ENCODE data around the gene CPM. TPM values are rescaled to one million over a fixed set of nuclear protein-coding genes. Genes with fewer than 3 reads are reported as not detected.

Gene CPM
- total RNA-seq, 1 experiment from 2014 or later: 0.96 TPM

GRCh38 chr12:68959891-68960464 is 27.0 kb upstream of the CPM start (continued):
- TF ChIP-seq TCF7 (CRISPR knock-in tag; IDR thresholded peaks at IDR 0.05; ENCODE audit: low read depth) (no peak), ZNF396 (CRISPR knock-in tag; IDR thresholded peaks at IDR 0.05; ENCODE audit: borderline replicate concordance) (no peak), CREB1 (CRISPR knock-in tag; IDR thresholded peaks at IDR 0.05) (no peak), ESRRA (CRISPR knock-in tag; IDR thresholded peaks at IDR 0.05; ENCODE audit: borderline replicate concordance) (no peak), GABPB1 (CRISPR knock-in tag; IDR thresholded peaks at IDR 0.05) (no peak), RELA (CRISPR knock-in tag; IDR thresholded peaks at IDR 0.05; ENCODE audit: borderline replicate concordance) (no peak), ELF4 (CRISPR knock-in tag; IDR thresholded peaks at IDR 0.05; ENCODE audit: low read depth) (no peak), FOXJ3 (CRISPR knock-in tag; IDR thresholded peaks at IDR 0.05; ENCODE audit: borderline replicate concordance) (no peak), ZNF512 (CRISPR knock-in tag; IDR thresholded peaks at IDR 0.05; ENCODE audit: borderline replicate concordance) (no peak)
- TF ChIP-seq, protein P1, sequence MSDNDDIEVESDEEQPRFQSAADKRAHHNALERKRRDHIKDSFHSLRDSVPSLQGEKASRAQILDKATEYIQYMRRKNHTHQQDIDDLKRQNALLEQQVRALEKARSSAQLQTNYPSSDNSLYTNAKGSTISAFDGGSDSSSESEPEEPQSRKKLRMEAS (CRISPR knock-in tag; IDR thresholded peaks at IDR 0.05): no peak

- Mint-ChIP-seq H3K4me1 (peaks cover 12% of the 10 kb centered on the region), H3K27ac (no peak overlapping the region), H3K36me3 (peaks cover 4% of the 10 kb centered on the region), H3K27me3 (ENCODE audit: low read depth) (no peaks in the 10 kb centered on the region), H3K9me3 (peaks cover 20% of the 10 kb centered on the region), H3K4me3 (no peak overlapping the region)
- no peak for ATAC-seq
- DNase-seq (ENCODE audit: low spot score): no peak
- POLR2A ChIA-PET: no interaction called here
- CTCF ChIA-PET: no interaction called here
- no peak for TF ChIP-seq ZBTB21 (CRISPR knock-in tag; IDR thresholded peaks at IDR 0.05; ENCODE audit: borderline replicate concordance)
- TF ChIP-seq SOX15 (CRISPR knock-in tag; IDR thresholded peaks at IDR 0.05): no peak
- no peak for TF ChIP-seq TP53 (CRISPR knock-in tag; IDR thresholded peaks at IDR 0.05)
- TF ChIP-seq ZNF425 (CRISPR knock-in tag; conservative IDR thresholded peaks at IDR 0.05): no peak
- TF ChIP-seq ZNF396 (CRISPR knock-in tag; IDR thresholded peaks at IDR 0.05; ENCODE audit: borderline replicate concordance): no peak
Observed at GRCh38 chr12:68959143-68959858, 26.3 kb upstream of the CPM start.

DNA sequence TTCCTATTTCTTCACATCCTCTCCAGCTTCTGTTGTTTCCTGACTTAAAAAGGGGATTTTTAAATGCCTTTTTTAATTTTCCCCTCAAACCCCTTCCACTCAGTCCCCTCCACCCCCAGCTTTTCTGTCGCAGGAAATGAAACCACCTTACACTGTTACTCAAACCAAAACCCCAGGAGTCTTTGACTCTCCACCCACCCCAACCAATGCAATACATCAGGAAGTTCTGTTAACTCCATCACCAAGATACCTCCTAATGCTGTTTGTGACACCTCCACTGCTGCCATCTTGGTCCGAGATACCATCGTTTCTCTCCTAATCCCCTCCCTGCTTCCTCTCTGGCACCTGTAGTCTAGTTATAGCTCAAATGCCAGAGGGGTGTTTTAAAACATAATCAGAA is 25.4 kb upstream of the CPM start:
- ChIA-PET CTCF (no interaction called here), POLR2A (no interaction called here)
- Mint-ChIP-seq H3K4me3 (no peak overlapping the region), H3K4me1 (peaks cover 2% of the 10 kb centered on the region), H3K36me3 (peaks cover 4% of the 10 kb centered on the region), H3K27ac (no peak overlapping the region), H3K27me3 (ENCODE audit: low read depth) (no peaks in the 10 kb centered on the region), H3K9me3 (peaks cover 20% of the 10 kb centered on the region)
- ATAC-seq: no peak
- no peak for DNase-seq (ENCODE audit: low spot score)
- TF ChIP-seq HMGA2 (CRISPR knock-in tag; IDR thresholded peaks at IDR 0.05) (no peak), SMAD4 (CRISPR knock-in tag; IDR thresholded peaks at IDR 0.05) (no peak), ZNF219 (CRISPR knock-in tag; IDR thresholded peaks at IDR 0.05; ENCODE audit: borderline replicate concordance) (no peak), ESRRA (CRISPR knock-in tag; IDR thresholded peaks at IDR 0.05; ENCODE audit: borderline replicate concordance) (no peak), TCF7 (CRISPR knock-in tag; IDR thresholded peaks at IDR 0.05; ENCODE audit: low read depth) (no peak), ZSCAN18 (CRISPR knock-in tag; IDR thresholded peaks at IDR 0.05) (no peak), NR2C2 (CRISPR knock-in tag; IDR thresholded peaks at IDR 0.05) (no peak), NR1H2 (CRISPR knock-in tag; IDR thresholded peaks at IDR 0.05) (no peak)
- TF ChIP-seq, protein P2, sequence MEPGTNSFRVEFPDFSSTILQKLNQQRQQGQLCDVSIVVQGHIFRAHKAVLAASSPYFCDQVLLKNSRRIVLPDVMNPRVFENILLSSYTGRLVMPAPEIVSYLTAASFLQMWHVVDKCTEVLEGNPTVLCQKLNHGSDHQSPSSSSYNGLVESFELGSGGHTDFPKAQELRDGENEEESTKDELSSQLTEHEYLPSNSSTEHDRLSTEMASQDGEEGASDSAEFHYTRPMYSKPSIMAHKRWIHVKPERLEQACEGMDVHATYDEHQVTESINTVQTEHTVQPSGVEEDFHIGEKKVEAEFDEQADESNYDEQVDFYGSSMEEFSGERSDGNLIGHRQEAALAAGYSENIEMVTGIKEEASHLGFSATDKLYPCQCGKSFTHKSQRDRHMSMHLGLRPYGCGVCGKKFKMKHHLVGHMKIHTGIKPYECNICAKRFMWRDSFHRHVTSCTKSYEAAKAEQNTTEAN (CRISPR knock-in tag; IDR thresholded peaks at IDR 0.05): no peak
- TF ChIP-seq, protein P3, sequence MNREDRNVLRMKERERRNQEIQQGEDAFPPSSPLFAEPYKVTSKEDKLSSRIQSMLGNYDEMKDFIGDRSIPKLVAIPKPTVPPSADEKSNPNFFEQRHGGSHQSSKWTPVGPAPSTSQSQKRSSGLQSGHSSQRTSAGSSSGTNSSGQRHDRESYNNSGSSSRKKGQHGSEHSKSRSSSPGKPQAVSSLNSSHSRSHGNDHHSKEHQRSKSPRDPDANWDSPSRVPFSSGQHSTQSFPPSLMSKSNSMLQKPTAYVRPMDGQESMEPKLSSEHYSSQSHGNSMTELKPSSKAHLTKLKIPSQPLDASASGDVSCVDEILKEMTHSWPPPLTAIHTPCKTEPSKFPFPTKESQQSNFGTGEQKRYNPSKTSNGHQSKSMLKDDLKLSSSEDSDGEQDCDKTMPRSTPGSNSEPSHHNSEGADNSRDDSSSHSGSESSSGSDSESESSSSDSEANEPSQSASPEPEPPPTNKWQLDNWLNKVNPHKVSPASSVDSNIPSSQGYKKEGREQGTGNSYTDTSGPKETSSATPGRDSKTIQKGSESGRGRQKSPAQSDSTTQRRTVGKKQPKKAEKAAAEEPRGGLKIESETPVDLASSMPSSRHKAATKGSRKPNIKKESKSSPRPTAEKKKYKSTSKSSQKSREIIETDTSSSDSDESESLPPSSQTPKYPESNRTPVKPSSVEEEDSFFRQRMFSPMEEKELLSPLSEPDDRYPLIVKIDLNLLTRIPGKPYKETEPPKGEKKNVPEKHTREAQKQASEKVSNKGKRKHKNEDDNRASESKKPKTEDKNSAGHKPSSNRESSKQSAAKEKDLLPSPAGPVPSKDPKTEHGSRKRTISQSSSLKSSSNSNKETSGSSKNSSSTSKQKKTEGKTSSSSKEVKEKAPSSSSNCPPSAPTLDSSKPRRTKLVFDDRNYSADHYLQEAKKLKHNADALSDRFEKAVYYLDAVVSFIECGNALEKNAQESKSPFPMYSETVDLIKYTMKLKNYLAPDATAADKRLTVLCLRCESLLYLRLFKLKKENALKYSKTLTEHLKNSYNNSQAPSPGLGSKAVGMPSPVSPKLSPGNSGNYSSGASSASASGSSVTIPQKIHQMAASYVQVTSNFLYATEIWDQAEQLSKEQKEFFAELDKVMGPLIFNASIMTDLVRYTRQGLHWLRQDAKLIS (CRISPR knock-in tag; IDR thresholded peaks at IDR 0.05; ENCODE audit: borderline replicate concordance): no peak

Measured in WTC11 (cell line).